GM21447 (cell line): ENCODE results near the gene FXYD1.
"Not testable (repeated sequence)": the region's sequence is repeated elsewhere in the genome, so short reads cannot be mapped to it uniquely, and the experiment has no call there.

ENCODE experiments used
- ATAC-seq: cut with Tn5 transposase; IDR thresholded peaks from one replicate; pipeline ENCODE4 v1.9.1; 2021; ENCODE audit not compliant: unreplicated experiment

FXYD1 gene

DNA sequence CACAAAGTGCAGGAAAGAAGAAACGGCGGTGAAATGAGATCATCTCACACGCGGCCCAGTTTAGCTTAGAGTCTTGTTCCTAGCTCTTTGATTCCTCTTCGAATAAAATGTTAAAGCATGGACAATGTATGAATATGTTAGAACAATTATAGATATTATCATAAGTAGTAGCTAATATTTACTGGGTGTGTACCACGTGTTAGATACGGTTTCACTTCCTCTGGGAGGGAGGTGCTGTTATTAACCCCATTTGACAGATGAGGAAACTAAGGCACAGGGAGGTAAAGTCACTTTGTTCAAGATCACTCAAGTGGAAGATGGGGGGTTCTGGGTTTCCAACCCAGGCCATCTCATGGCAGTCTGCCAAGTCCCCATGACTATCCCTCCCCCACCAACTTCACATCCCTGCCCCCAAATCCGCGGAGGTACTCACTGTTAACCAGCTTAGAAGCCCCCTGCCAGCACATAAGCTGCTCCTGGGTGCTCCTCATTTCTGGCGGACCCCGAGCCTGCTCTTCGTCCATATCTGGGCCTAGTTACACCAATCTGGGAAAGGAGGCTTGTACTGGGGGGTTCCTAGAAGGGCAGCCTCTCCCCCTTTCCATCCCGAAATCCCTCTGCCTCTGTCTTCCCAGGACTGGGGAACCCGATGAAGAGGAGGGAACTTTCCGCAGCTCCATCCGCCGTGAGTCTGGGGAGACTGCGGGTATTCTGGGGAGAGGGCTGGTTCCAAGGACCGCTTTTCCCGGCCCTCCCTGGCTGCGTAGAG is 3.4 kb downstream of the FXYD1 start:
- ATAC-seq = peak; percentile 10

DNA sequence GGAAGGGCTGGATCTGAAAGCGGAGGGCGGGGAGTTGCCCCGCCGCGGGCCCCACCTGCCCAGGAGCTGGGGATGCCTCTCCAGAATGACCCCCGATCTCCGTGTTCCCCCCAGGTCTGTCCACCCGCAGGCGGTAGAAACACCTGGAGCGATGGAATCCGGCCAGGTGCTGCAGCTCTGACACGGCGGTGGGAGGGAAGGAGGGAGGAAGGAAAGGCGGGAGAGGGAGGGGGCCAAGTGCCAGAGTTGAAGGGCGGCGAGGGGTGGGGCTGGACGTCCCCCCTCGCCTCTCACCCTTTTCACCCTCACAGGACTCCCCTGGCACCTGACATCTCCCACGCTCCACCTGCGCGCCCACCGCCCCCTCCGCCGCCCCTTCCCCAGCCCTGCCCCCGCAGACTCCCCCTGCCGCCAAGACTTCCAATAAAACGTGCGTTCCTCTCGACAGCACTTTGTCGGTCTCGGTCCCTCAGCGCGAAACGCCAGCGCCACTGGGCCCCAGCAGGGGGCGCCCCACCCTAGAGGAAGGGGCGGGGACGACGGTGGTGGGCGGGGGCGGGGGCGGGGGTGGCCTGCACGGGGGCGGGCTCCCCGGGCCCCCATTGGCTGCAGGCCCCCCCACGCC is 4.1 kb downstream of the FXYD1 start:
- no peak for ATAC-seq

DNA sequence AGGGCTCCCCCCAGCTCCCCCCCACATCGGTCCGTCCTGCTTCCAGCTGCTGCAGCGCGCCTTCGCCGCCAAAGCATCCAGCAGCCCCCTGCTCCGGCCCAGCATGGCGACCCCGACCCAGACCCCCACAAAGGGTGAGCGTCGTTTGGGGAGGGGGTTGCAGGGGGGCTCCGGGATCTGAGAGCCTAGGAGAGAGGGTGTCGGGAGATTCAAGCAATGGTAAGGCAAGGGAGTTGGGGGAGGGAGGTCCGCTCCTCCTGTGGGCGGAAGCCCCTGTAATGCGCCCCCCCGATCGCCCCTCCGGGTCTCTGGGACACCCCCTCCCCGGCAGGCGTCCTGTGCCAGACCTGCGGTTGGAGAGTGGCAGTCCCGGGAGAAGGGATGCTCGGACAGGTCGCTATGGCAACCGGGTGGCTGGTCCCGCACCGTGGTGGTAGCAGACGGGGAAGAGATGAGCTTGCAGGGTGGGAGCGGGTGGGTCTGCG is 4.6 kb downstream of the FXYD1 start, which contains the start of gene FXYD7:
TSS of gene FXYD7 (plus strand) at position 25 of the 485 bp plus-strand sequence. CDS start at position 104, 79 bp downstream.
- ATAC-seq = no peak

- no peak for ATAC-seq
Observed at GRCh38 chr19:35143818-35144217, 5.2 kb downstream of the FXYD1 start.

DNA sequence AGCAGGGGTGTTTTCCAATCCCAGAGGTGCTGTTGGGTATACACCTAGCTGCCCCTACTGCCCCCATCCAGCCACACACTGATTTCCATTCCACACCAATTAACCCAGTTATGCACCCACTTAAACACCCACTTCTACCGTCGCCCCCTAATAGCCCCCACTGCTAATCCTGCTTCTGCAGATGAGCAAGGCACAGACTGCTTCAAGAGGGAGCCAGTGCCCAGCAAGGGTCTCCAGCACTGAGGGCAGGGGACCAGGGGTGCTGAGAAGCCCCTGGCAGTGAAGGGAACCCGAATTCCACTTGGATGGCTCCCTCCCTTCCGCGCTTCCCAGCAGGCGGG is 5.6 kb downstream of the FXYD1 start:
- ATAC-seq = no peak

DNA sequence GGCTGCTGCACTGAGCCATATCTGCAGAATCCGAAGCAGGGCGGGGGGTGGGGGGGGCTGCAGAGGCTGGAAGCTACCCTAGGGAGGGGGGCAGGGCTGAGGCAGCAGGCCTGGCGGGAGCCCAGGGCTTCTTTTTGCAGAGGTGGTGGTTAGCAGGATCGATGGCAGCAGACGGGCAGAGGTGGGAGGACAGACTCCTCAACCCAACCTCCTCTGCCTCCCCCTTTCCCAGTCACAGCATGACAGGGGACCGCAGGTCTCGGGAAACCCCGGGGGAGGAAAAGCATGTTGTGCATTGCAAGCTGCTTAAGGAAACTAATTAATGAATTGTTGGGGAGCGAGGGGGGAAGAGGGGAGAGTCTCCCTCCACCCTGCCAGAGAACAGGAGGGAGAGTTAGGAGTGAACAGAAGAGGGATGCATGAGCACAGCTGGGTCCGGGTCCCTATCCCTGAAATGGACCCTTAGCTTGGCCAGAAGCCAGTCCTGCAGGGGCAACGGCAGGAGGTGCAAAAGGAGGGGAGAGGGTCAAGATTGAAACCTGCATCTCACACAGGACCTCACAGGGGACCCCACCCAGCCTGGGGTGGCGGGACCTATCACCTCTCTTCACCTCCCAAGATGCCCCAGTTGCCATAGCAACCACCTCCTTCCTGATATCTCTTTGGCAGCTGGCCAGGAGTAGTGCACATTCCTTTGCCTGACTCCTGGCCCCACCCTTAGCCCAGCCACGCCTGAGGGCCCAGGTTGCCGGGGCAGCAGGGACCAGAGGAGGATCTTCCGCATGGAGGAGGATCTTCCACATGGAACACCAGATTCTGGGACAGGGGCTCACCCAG is 6.2 kb downstream of the FXYD1 start:
- no peak for ATAC-seq

DNA sequence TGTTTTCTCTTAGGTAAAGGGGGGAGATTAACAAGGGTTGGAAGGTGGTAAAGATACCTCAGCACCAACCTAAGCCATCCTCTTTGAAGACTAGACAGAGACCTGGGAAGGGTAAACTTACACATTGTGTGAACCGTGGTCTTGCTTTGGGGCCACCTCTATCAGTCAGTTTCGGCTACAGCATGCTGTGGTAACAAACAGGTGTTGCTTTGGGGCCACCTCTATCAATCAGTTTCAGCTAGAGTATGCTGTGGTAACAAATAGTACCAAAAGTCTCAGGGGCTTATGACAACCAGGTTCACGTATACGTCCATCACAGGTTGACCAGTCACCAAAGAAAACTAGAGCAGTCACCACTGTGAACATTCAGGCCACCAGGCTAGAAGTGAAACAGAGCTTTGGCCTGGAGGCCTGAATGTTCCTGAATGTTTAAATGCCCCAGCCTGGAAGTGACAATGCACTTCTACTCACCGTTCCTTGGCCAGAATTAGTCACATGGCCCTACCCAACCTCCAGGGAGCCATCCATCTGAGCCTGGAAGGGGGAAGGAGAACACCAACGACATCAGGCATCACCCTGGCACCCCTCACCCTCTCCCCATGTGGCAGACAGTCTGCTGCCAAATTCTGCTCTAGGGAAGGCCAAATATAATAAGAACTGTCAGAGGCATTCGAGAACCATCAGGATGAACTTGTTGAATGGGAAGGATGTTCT is 8.3 kb downstream of the FXYD1 start:
- no peak for ATAC-seq

- no peak for ATAC-seq
Observed at GRCh38 chr19:35149463-35149862, 10.8 kb downstream of the FXYD1 start.

GRCh38 chr19:35150445-35150844 is 11.8 kb downstream of the FXYD1 start:
- ATAC-seq = no peak

DNA sequence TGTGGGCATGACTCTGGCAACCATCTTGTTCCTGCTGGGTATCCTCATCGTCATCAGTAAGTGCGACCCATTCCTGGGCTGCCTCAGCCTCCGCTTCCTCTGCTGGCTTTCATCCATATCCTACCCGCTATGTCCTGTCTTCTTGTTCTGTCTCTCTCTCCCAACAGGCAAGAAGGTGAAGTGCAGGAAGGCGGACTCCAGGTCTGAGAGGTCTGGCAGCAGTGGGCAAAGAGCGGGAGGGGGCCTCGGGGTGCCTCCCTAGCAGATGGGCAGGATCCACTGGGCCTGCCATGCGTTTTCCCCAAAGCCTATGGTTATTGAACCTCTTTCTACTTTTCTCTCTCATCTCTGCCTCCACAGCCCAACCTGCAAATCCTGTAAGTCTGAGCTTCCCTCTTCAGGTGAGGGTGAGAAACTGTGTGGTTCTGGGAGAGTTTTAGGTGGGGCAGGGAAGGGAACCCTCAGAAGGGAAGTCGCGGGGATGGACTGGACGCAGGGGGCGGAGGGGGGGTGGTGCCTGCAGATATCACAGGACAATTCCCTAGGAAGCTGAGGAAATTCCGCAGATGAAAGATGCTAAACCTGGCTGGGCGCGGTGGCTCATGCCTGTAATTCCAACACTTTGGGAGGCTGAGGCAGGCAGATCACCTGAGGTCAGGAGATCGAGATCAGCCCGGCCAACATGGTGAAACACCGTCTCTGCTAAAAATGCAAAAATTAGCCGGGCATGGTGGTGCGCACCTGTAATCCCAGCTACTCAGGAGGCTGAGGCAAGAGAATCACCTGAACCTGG is 12.8 kb downstream of the FXYD1 start:
- ATAC-seq = no peak

GRCh38 chr19:35153129-35153522 is 14.5 kb downstream of the FXYD1 start:
- ATAC-seq = not testable (repeated sequence)

GRCh38 chr19:35153701-35154524 is 15.3 kb downstream of the FXYD1 start:
- no peak for ATAC-seq

DNA sequence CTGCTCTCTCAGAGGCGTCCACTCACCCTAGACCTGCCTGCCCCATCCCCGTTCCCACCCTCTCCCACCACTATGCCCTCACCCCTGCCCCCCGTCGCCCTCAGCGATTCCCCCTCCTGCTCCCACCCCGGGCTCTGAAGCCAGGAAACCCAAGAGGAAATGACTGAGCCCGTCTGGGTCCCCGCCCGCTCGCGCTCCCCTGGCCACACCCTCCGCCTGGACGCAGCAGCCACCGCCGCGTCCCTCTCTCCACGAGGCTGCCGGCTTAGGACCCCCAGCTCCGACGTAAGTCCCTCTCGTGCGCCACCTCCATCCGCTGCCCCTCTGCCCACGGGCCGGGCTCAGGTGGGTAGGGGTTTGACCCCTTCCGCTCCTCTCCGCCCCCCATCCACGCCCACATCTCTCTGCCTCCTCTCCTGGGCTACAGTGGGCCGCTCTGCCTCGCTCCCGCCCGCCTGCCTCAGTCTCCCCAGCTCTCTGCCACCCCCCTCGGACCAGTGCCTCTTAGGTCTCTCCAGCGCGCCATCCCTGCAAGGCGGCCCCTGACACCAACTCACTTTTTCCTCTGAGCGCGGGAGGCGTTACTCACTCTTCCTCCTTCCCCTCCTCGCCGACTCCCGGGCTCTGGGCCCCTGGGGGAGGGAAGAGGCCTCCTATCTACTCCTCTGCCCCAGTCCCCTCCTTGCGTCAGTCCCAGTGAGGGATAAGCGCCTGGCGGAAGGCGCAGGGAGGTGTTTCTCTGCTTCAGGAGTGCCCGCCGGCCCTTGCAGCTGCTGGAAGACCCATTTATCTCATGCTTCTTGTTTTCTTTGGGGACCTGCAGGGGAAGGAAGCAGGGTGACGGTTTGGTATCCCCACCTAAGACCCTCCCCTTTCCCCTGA is 16.1 kb downstream of the FXYD1 start, which contains the start of gene FXYD5:
TSS of gene FXYD5 (plus strand) at position 211 of the 882 bp plus-strand sequence. CDS start 816 bp downstream, outside the sequence.
- no peak for ATAC-seq

DNA sequence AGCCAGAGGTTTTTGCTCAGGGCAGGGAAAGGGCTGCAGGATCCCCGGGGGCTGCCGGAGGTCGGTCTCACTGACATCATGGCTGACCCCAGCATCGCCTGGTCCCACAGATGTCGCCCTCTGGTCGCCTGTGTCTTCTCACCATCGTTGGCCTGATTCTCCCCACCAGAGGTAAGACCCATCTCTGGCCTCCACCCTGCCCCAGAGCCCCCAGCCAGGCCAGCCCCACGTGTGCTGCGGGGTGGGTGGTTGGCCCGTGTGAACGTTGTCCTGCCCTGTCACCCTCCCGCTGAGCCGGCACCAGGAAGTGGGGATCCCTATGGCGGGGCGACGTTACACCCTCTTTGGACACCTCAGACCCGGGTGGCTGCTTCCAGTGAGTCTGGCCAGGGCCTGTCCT is 16.8 kb downstream of the FXYD1 start:
- ATAC-seq = no peak

DNA sequence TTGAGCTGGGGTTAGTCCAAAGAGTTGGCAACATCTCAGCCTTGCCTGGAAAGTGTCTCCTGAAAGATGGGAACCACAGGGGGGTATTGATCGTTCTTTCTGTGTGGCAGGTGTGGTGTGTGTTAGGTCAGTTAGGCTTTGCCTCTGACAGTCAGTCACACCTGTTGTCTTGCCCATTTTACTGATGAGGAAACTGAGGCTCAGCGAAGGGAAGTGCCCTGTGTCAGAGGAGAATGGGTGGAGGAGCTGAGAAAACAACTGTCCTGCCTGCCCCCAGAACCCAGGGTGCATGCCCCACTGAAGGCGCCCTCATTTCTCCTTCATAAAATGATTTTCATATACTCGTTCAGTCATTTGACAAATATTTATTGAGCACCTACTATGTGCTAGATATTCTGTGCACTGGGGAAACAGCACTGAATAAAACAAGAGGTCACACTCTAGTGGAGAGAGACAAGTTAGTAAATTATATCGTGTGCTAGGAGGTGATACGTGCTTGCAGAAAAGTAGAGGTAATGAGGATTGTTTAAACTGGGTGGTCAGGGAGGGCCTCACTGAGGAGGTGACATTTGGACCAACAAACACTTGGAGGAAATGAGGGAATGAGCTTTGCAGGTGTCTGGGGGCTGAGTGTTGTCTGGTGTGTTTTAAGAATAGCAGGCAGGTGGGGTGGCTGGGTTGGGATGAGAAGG is 17.5 kb downstream of the FXYD1 start:
- ATAC-seq = no peak

GRCh38 chr19:35156673-35157014 is 18.0 kb downstream of the FXYD1 start:
- ATAC-seq = no peak

- ATAC-seq = no peak
Observed at GRCh38 chr19:35157431-35157830, 18.8 kb downstream of the FXYD1 start.

DNA sequence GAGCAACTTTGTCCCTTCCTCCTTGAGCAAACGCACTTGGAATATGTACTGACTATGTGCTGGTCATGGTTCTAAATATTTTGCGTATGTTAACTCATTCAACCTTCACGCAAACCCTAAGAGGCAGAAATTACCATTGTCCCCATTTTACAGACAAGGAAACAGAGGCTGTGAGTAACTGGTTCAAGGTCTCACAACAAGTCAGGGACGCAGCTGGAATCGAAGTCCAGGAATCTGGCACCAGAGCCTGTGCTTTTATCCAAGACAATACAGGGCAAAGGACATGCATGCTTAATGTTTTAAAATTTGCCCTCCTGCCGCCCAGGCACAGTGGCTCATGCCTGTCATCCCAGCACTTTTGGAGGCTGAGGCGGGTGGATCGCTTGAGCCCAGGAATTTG is 21.0 kb downstream of the FXYD1 start:
- no peak for ATAC-seq
